GM21360 (cell line): ENCODE data around the gene PLCB3.

Experiments used
- ATAC-seq: cut with Tn5 transposase; IDR thresholded peaks from one replicate; pipeline ENCODE4 v1.9.1; 2021; ENCODE audit warnings: mild to moderate bottlenecking, moderate library complexity; ENCODE audit not compliant: unreplicated experiment

The PLCB3 gene

DNA sequence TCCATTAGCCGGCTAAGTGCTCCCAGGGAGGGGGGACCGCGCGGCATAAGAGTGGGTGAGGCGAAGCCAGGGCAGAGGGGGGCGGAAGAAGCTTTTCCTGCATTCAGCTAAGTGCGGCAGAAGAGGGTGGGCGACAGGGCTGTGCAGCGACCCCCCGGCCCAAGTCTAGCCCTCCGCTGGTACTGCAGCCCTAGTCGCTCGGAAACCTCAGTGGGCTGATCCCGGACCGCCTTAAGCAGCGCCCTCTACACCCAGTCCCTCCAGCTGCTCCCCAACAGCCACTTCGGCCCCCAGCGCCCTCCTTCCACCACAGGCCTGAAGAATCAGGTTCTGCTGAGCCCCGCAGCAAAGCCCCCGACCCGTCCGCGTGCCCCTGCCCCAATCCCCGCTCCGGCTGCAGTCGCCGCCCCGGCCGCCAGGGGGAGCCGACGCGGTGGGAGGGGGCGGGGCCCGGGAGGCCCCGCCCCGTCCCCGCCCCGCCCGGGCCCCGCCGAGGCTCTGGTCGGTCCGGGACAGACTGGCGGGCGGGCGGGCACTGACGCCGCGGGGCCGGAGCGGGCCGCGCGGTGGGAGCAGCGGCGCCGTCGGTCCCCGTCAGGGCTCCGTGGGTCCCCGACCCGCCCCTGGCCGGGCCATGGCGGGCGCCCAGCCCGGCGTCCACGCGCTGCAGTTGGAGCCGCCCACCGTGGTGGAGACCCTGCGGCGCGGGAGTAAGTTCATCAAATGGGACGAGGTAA lies at the start of gene PLCB3:
Gene PLCB3, plus strand, starts transcription at position 515 of the 737 bp plus-strand sequence. Its CDS starts 120 bp downstream, at position 635.
- peak; percentile 36 for ATAC-seq

DNA sequence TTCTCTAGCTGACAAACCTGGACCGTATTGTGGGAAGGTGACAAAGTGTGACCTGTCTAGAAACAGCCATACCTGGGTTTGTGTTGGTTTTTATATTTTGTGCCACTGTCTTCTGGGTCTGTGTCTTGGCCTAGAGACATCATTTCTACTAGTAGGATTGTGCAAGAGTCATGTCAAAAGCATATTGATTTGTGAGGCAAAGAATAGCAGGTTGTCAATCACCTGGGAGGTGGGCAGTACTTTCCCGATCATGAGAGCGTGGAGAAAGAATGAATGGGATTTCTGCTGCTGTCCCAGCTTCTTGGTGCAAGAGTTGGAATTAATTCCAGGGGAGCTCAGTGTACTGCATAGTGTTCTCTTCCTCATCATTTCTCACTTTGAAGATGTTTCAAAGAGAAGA lies 49.8 kb upstream of the PLCB3 start:
- ATAC-seq, result no peak

DNA sequence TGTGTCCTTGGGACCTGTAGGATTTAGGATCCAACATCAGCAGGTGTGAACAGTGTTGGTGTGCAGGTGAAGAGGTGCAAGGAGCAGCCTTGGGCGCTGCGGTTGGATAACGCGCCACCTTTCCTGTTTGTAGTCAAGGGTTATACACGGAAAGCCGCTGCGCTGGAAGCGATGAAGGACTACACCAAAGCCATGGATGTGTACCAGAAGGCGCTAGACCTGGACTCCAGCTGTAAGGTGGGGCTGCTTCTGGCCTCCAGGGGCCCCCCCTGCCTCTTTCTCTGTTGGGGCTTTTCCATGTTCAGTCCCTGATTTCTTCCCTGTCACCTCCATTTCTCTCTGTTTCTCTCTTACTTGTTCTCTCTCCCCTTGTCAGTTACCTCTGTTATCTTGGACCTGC lies 48.3 kb upstream of the PLCB3 start:
- ATAC-seq, result no peak

DNA sequence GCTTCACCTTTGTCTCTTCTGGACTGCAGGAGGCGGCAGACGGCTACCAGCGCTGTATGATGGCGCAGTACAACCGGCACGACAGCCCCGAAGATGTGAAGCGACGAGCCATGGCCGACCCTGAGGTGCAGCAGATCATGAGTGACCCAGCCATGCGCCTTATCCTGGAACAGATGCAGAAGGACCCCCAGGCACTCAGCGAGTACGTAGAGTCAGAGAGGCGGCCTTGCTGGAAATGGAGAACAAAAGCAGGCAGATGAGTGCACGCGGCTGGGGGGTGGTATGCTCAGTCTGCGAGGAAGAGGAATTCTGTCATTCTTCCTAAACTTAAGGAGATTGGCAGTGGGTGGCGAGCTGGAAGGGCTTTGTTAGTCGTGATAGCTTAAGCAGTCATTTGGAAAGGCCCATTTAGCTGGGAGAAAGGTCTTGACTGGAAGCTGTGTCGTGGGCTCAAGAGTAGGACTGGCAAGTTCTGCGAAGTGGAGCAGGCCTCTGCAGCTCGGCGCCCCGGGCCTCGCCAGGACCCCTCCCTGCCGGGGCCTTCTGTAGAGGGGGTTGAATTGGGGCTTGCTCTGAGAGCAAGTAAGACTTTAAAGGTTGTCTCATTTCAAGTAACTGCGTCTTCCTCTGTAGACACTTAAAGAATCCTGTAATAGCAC lies 47.8 kb upstream of the PLCB3 start:
- no peak for ATAC-seq

DNA sequence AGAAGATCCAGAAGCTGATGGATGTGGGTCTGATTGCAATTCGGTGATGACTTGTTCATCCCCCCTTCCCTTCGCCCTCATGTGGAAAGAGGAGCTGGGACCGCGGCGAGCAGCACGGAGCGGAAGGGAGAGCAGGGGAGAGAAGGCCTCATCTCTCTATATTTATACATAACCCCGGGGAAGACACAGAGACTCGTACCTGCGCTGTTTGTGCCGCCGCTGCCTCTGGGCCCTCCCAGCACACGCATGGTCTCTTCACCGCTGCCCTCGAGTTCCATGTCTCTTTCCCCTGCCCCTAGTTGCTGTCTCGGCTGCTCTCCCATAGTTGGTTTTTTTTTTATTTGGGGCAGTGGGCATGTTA lies 47.3 kb upstream of the PLCB3 start:
- ATAC-seq, result no peak

DNA sequence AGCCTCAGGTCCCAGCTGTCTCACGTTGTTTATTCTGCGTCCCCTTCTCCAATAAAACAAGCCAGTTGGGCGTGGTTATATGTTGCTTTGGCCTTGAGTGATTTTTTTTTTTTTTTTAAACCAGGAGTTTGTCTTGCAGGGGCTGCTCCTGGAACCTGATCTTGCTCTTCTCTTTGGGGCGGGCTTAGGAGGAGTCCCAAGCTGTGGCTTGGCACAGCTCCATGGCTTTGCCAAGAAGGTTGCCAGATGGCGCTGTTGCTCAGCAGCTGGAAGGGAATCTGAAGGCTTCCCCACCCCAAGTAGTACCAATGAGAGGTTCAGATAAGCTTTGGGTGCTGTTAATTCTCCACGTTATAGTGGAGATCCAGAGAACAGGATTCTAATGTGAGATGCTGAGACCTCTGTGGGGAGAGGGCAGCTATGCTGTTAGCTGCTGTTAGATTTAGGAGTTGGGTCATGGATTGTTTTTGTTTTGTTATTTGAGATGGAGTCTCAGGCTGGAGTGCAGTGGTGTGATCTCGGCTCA lies 46.8 kb upstream of the PLCB3 start:
- ATAC-seq, result no peak

DNA sequence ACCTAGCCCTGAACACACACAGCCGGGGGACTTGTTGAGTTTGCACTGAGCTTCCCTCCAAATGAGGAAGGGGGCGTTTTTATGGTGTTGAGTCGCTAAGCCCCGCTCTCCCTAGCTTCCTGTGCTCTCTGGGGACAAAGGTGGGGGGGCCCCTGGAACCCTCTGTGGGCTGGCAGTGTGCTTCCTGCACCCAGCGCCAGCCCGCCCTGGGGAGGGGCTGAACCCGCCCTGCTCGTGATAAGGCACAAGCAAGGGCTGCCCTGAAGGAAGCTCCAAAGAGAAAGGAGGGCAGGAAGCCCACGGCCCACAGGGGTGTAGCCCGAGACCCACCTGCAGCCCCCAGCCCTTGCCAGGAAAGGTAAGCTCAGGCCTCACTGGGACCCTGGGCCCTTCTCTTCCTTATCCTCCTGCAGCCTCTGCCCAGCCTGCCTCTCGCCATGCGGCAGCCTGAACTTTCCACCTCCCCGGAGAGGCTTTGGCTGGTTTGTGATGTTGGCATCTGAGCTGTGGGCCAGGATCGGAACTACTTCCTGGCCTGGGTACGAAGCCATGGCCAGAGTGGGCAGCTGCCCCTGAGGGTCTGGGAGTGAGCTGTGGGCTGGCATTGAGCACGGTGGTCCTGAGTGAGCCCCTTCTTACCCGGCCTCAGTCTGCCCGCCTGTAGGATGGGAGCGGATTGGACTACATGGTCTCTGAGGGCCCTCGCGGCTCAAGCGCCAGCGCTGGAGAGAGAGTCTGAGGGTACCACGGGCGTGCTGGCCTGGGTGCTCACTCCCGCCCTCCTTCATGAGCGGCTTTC lies 44.7 kb upstream of the PLCB3 start, which contains the start of gene FERMT3:
Gene FERMT3, plus strand, starts transcription at position 265 of the 799 bp plus-strand sequence. CDS start 644 bp downstream, outside the sequence.
- ATAC-seq, result no peak

DNA sequence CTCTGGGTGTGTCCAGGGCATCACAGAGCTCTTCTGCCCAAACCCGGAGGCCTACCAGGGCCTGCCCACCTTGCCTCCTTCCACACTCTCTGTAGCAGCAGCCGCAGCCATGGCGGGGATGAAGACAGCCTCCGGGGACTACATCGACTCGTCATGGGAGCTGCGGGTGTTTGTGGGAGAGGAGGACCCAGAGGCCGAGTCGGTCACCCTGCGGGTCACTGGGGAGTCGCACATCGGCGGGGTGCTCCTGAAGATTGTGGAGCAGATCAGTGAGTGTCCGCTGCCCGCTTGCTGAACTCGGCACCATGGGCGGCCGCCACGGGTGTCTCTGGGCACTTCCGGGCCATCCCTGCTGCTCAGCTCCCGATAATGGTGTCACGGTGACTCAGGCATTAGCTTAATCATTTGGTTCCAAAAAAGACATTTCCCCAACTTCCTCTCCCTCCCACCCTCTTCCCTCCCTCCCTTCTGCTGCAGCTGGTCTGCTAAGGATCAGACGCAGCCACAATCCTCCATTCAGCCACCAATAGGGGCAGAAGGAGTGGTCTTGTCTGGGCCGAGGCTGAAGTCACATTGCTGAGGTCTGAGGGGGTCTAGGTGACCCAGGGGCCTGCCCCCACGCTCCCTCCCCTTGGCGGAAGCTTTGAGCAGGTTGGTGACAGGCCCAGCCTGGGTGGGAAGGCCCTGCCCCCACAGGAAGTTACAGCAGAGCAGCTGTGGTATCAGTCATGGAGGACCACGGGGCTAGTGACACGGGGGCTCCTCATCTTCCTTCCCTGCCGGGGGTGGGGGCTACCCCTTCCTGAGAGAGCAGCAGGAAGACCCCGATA lies 43.9 kb upstream of the PLCB3 start:
- ATAC-seq, result no peak

DNA sequence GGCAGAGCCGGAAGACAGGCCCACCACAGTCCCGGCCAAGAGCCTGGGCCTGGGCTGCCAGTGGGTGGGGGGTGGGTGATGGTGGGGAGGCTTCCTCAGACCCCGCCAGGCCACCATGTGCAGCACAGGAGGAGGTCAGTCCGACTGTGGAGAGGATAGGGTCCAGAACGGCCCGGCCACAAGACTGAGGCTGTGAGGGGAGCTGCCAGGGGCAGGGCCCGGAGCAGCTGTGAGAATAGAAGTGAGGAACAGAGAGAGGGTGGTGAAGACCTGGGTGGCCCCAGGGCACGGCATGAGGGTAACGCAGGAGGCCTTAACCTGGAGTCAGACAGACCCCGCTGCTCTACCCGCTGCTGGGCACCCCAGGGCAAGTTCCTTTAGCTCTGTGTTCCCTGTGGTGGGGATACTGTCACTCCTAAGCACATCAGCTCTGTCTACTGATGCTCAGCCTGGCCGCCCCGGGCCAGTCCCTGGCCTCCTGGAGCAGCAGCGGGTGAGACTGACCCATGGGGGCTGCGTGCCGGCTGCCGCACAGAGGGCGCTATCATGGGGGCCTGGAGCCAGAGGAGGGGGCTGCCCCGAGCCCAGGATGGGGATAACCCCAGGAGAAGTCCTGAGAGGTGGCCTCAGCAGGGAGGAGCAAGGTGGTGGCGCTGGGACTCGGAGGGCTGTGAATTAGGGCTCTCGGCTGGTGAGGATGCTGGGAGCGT lies 43.1 kb upstream of the PLCB3 start:
- no peak for ATAC-seq

DNA sequence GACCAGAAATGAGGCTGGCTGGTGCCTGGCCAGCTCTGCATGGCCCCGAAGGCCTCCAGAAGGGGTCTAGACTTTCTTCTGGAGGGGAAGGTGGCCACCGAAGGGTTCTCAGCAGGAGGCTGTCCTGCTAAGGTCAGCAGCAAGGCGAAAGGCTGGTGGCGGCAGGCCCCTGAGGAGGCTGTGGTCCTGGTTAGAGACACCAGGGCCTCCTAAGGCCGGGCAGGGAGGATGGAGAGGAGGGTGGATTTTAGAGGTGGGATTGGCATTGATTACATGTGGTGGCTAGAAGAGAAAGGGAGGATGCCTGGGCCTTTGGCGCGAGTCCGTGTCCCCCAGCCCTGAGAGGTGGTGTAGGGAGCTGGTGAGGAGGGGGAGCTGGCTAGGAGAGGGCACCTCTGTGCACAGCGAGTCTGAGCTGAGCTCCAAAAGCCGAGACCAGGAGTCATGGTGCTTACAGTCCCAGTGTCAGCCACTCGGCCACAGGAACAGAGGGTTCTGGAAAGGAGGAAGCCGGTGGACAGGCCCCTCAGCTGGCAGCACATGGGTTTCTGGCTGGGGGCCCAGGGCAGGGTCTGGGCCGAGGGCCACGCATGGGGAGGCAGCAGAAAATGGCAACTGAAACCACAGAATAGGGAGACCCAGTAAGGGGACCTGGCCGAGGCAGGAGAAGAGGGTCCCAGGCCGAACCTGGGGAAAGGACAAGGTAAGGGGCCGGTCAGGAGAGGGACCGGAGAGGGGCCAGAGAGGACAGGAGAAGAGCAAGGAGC lies 42.4 kb upstream of the PLCB3 start:
- no peak for ATAC-seq

DNA sequence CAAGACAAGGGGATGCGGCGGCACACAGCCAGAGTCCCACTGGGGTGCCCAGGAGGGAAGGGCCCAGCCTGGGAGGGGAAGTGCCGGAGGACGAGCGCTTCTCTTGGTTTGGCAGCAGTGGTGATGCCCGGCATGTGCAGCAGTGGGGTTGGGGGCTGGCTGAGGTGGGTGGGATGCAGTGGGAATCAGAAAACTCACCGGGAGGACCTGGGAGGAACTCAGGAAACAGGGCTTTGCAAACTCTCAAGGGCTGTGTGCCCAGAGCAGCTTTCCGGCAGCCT lies 41.8 kb upstream of the PLCB3 start:
- no peak for ATAC-seq

DNA sequence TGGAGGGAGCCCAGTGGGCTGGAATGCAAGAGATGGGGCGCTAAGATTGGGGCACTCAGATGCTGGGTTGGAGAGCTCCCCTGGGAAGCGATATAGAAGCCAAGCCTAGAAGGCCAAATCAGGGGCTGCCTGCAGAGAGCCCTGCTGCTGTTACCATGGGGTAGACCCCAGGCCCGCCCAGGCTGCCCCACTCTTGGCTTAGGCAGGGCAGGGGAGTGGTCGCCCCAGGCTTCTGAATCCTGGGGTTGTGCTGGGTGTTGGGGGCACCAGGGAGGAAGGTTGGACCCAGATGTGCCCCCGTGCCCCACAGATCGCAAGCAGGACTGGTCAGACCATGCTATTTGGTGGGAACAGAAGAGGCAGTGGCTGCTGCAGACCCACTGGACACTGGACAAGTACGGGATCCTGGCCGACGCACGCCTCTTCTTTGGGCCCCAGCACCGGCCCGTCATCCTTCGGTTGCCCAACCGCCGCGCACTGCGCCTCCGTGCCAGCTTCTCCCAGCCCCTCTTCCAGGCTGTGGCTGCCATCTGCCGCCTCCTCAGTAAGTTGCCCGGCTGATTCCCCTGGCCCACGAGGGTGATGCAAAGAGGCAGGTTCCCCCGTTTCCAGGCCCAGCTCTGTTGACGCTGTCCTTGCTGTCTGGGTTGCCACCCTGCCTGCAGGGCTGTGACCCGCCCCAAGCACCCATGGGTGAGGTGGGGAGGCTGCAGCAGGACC lies 40.9 kb upstream of the PLCB3 start:
- no peak for ATAC-seq

DNA sequence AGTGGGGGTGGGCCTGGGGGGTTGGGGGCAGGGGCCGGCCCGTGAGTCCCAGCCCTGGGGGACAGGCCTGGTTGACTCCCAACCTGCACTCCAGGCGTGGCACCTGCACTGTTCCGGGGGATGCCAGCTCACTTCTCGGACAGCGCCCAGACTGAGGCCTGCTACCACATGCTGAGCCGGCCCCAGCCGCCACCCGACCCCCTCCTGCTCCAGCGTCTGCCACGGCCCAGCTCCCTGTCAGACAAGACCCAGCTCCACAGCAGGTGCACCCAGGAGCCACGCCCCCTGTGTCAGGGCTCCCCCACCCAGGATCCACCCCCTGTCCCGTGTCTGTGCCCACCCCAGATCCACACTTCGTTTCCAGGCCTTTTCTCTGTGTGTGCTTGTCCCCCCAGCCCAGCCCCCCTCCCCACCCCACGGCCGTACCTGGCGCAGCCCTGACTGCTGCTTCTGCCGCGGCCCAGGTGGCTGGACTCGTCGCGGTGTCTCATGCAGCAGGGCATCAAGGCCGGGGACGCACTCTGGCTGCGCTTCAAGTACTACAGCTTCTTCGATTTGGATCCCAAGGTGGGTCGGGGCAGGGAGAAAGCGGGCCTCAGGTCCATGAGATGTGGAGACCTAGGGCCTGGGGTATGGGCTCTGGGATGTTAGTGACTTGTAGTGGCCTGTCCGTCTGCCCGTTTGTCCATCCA lies 40.0 kb upstream of the PLCB3 start:
- ATAC-seq, result no peak

DNA sequence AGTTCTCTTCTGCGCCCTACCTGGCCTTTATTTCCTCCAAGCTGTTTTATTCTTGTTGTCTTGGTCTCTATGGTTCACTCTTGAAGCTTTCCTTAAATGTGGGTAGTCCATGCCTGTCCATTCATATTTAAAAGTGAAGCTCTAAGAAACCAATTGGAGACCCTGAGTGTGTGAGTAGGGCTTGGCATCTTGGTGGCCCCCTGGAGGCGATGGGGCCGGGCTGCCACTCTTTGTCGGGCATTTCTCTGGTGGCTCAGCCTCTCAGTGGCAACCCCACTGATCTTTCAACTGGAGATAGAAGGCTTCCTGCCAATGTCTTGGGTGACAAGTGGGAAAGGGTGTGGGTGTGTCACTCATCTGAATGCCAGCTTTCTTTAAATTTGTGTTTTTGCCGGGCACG lies 34.5 kb upstream of the PLCB3 start:
- ATAC-seq, result no peak

DNA sequence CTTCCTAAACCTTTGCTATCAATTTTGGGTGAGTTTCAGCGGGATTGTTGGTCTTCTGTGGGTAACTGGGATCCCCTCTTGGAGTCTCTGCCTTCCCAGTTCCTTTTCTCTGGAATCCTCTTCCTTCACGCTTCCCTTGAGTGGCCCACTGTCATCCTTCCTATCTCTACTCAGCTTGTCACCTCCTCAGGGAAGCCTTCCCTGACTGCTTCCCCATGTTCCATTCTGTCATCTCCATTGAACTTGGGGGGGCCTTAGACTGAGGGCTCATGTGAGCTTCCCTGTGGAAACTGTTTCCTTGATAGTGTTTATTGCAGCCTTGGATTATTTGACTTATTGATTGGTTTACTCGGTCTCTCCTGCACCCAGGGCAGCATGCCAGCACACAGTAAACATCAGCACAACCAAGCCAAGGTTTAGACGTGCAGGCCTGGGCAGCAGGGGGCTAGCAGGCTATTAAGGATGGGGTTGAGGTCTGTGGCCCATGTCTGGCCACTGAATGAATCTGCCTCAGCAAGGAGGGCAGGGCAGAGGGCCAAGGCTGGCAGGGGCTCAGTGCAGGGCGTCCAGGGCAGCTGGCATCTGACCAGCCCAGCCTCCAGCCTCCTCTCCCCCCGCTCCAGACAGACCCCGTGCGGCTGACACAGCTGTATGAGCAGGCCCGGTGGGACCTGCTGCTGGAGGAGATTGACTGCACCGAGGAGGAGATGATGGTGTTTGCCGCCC lies 32.5 kb upstream of the PLCB3 start:
- ATAC-seq, result no peak

DNA sequence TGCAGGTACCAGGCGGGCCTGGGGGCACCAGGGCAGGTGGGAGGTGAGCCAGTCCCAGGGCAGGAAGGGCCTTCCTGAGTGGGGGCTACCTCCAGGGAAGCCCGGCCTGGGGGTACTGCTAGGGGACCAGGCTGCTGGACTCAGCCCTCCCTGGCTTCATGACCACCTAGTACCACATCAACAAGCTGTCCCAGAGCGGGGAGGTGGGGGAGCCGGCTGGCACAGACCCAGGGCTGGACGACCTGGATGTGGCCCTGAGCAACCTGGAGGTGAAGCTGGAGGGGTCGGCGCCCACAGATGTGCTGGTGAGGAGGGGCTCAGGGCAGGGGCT lies 32.0 kb upstream of the PLCB3 start:
- no peak for ATAC-seq

DNA sequence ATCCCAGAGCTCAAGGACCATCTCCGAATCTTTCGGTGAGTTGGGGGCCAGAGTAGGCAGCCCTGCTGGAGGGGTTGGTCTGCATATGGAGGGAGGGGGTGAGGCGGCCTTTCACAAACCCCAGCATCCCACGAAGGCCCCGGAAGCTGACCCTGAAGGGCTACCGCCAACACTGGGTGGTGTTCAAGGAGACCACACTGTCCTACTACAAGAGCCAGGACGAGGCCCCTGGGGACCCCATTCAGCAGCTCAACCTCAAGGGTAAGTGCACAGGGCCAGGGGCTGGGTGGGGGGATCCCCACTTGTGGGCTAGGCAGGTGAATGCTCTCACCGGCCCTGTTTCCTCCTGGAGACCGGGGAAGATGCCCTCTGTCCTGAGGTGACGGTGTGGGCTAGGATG lies 31.6 kb upstream of the PLCB3 start:
- ATAC-seq, result no peak

DNA sequence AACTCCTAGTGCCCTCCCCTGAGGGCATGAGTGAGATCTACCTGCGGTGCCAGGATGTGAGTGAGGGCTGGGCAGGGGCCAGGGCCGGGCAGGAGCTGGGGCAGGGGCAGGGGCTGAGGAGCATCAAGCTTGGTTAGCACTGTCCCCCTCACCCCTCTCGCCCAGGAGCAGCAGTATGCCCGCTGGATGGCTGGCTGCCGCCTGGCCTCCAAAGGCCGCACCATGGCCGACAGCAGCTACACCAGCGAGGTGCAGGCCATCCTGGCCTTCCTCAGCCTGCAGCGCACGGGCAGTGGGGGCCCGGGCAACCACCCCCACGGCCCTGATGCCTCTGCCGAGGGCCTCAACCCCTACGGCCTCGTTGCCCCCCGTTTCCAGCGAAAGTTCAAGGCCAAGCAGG lies 31.1 kb upstream of the PLCB3 start:
- no peak for ATAC-seq
